Choroid plexus epithelial cell (primary cell): ENCODE results near the gene NPAS3.

Experiments
- DNase-seq: peaks from one replicate; pipeline ENCODE4 v3.0.0-alpha.2; 2010; ENCODE audit warnings: low read depth
- H3K4me3 ChIP-seq: 2 replicates; pipeline ENCODE4 v1.5.1; 2011; ENCODE audit warnings: low read depth, mild to moderate bottlenecking, control low read depth, low read length, moderate library complexity
- CTCF ChIP-seq: conservative IDR thresholded peaks from 2 replicates; pipeline ENCODE4 v1.5.1; 2011; ENCODE audit warnings: low read depth, mild to moderate bottlenecking, control low read depth, inconsistent platforms, low read length, moderate library complexity

NPAS3 gene

GRCh38 chr14:32908196-32909084, 30.2 kb upstream of the NPAS3 start:
- DNase-seq, result no peak
- no peak for TF ChIP-seq CTCF
- no peak overlapping the region for H3K4me3 ChIP-seq

- H3K4me3 ChIP-seq, result no peak overlapping the region
- TF ChIP-seq CTCF, result peak; percentile 53
- peak; percentile 48 for DNase-seq
Measured at GRCh38 chr14:32913725-32914124, 25.0 kb upstream of the NPAS3 start.

- no peak for DNase-seq
- TF ChIP-seq CTCF, result no peak
- H3K4me3 ChIP-seq, result no peak overlapping the region
Measured at GRCh38 chr14:32914391-32914790, 24.3 kb upstream of the NPAS3 start.

- DNase-seq, result no peak
- no peak overlapping the region for H3K4me3 ChIP-seq
- no peak for TF ChIP-seq CTCF
Measured at GRCh38 chr14:32920696-32921276, 17.9 kb upstream of the NPAS3 start.

- TF ChIP-seq CTCF, result no peak
- H3K4me3 ChIP-seq, result no peak overlapping the region
- DNase-seq, result peak; percentile 18
Measured at GRCh38 chr14:32925439-32925838, 13.2 kb upstream of the NPAS3 start.

GRCh38 chr14:32932302-32932913, 6.3 kb upstream of the NPAS3 start:
- no peak overlapping the region for H3K4me3 ChIP-seq
- no peak for TF ChIP-seq CTCF
- no peak for DNase-seq
